Caco-2 (cell line): ENCODE data around the gene MRPS10. TPM values are rescaled to one million over a fixed set of nuclear protein-coding genes. Genes with fewer than 3 reads are reported as not detected.

ENCODE experiments used
- BruUV-seq: library from RNA; stranded (reverse); fragments of 400-500 nt; replicated peaks from 2 replicates; lab custom pipeline; 2021; lab: Mats Ljungman, UMichigan
- CTCF ChIA-PET: fragments of 300-600 bp; sonication (Branson Sonifier 250); formaldehyde crosslinking; loops from one replicate; lab custom pipeline; 2022; ENCODE audit warnings: antibody characterized with exemption; lab: Charles Lee
- POLR2A ChIA-PET: fragments of 300-600 bp; sonication (Branson Sonifier 250); formaldehyde crosslinking; loops from one replicate; lab custom pipeline; 2022; ENCODE audit warnings: antibody characterized with exemption; lab: Charles Lee
- DNase-seq, 2 experiments: peaks; one replicate each; pipeline versions ENCODE4 v3.0.0 to v3.0.0-alpha.2; 2020 to 2022
- H3K27me3 ChIP-seq: replicated peaks from 2 replicates; pipeline ENCODE4 v1.6.0; 2011; ENCODE audit warnings: low read length; ENCODE audit not compliant: control insufficient read depth, insufficient read depth
- H3K36me3 ChIP-seq: 2 replicates; pipeline ENCODE4 v1.5.1; 2011; ENCODE audit warnings: low read length; ENCODE audit not compliant: control insufficient read depth, insufficient read depth
- H3K4me1 ChIP-seq: fragments of 250-450 bp; sonication (Bioruptor Pico); 2 replicates; pipeline ENCODE4 v1.5.1; 2020; ENCODE audit warnings: mild to moderate bottlenecking
- H3K4me3 ChIP-seq: 2 replicates; pipeline ENCODE4 v1.5.1; 2011; ENCODE audit warnings: low read depth, mild to moderate bottlenecking, control low read depth, low read length
- H3K9me3 ChIP-seq: fragments of 250-450 bp; sonication (Bioruptor Pico); 2 replicates; pipeline ENCODE4 v1.5.1; 2020; ENCODE audit warnings: mild to moderate bottlenecking, moderate library complexity
- H3K27ac Mint-ChIP-seq: one replicate; pipeline ENCODE4 v1.8.0; 2022; ENCODE audit warnings: mixed read lengths; ENCODE audit not compliant: unreplicated experiment
- H3K27me3 Mint-ChIP-seq: one replicate; pipeline ENCODE4 v1.8.0; 2022; ENCODE audit warnings: mixed read lengths; ENCODE audit not compliant: insufficient read depth, unreplicated experiment
- H3K36me3 Mint-ChIP-seq: one replicate; pipeline ENCODE4 v1.8.0; 2022; ENCODE audit warnings: mild to moderate bottlenecking, mixed read lengths; ENCODE audit not compliant: insufficient read depth, unreplicated experiment
- H3K4me1 Mint-ChIP-seq: one replicate; pipeline ENCODE4 v1.8.0; 2022; ENCODE audit warnings: low read depth, mixed read lengths; ENCODE audit not compliant: unreplicated experiment
- H3K4me3 Mint-ChIP-seq: one replicate; pipeline ENCODE4 v1.8.0; 2022; ENCODE audit warnings: mild to moderate bottlenecking, moderate library complexity, mixed read lengths; ENCODE audit not compliant: unreplicated experiment
- H3K9me3 Mint-ChIP-seq: one replicate; pipeline ENCODE4 v1.8.0; 2022; ENCODE audit warnings: mixed read lengths; ENCODE audit not compliant: unreplicated experiment
- intact Hi-C: fragments of 100-400 bp; cut with micrococcal nuclease; formaldehyde crosslinking; loops from one replicate; pipeline ENCODE4 v1.10.0; 2022; ENCODE audit not compliant: unreplicated experiment
- total RNA-seq: library from RNA; stranded (reverse); gene quantifications from 2 replicates; pipeline ENCODE4 v1.2.3, GENCODE V29; 2022
- TF ChIP-seq, protein P1 (sequence below), 2 experiments: fragments of 200-600 bp in 1 of 2; IDR thresholded peaks; 1 replicate in 1 of 2; 2 replicates in 1 of 2; pipeline versions ENCODE4 v1.5.1 to v1.8.0; 2011 to 2022; ENCODE audit warnings: antibody characterized with exemption in 1 of 2, control low read depth in 1 of 2, inconsistent platforms in 1 of 2, low read depth in 1 of 2, low read length in 1 of 2, mild to moderate bottlenecking in 1 of 2, moderate library complexity in 1 of 2; ENCODE audit not compliant: insufficient read depth in 1 of 2, severe bottlenecking in 1 of 2, unreplicated experiment in 1 of 2

Gene MRPS10
- total RNA-seq, 1 experiment from 2014 or later = 38.6 TPM

DNA sequence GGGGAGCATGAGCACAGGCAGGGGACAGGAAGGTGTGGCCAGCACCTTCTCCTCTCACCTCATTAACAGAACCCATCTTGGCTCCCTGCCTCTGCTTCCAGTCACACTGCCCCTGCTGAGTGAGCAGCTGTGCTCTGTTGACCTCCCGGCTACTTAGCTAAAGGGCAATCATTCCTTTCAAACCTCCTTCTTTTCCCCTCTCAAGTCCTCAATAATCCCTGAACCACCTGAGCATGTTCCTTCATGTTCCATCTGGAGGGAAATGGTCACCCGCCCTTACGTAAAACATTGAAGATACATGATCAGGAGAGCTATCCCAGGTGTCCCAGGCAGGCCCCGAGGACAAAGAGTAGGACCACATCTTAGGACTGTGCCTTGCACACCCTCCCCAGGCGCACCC lies 21.7 kb upstream of the MRPS10 start:
- H3K9me3 ChIP-seq = no peaks in the 10 kb centered on the region
- Mint-ChIP-seq H3K27ac (no peak overlapping the region), H3K4me1 (peaks cover 25% of the 10 kb centered on the region), H3K9me3 (no peaks in the 10 kb centered on the region), H3K36me3 (no peaks in the 10 kb centered on the region), H3K27me3 (no peaks in the 10 kb centered on the region), H3K4me3 (no peak overlapping the region)
- H3K27me3 ChIP-seq = no peaks in the 10 kb centered on the region
- no peak for DNase-seq
- no TSS peak for BruUV-seq
- H3K4me3 ChIP-seq = no peak overlapping the region
- CTCF ChIA-PET = no interaction called here
- POLR2A ChIA-PET = no interaction called here
- intact Hi-C loops = no loop called here
- H3K36me3 ChIP-seq = no peaks in the 10 kb centered on the region
- H3K4me1 ChIP-seq = no peaks in the 10 kb centered on the region
- TF ChIP-seq, protein P1, sequence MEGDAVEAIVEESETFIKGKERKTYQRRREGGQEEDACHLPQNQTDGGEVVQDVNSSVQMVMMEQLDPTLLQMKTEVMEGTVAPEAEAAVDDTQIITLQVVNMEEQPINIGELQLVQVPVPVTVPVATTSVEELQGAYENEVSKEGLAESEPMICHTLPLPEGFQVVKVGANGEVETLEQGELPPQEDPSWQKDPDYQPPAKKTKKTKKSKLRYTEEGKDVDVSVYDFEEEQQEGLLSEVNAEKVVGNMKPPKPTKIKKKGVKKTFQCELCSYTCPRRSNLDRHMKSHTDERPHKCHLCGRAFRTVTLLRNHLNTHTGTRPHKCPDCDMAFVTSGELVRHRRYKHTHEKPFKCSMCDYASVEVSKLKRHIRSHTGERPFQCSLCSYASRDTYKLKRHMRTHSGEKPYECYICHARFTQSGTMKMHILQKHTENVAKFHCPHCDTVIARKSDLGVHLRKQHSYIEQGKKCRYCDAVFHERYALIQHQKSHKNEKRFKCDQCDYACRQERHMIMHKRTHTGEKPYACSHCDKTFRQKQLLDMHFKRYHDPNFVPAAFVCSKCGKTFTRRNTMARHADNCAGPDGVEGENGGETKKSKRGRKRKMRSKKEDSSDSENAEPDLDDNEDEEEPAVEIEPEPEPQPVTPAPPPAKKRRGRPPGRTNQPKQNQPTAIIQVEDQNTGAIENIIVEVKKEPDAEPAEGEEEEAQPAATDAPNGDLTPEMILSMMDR (IDR thresholded peaks at IDR 0.05; ENCODE audit: insufficient read depth in 1 of 2, low read depth in 1 of 2, low read length in 1 of 2, severe bottlenecking in 1 of 2, unreplicated experiment in 1 of 2) = no peak

DNA sequence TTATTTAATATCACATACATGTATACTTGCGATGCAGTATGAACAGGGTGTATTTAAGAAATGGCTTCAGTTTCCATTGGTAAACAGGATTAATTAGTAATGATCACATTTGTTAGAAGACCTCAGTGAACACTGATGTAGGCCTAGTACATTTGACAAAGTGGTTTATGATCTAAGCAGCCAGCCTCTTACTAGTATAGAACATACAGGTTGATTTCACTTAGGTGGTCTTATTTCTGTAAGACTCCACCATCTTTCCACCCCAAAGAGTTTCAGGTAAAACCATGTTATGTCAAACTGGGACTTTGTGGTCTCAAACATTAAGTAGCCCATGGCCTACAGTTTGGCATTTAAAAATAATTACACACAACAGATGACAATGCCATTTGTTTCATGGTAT lies 20.2 kb upstream of the MRPS10 start:
- no peaks in the 10 kb centered on the region for H3K9me3 Mint-ChIP-seq
- ChIA-PET CTCF (no interaction called here), POLR2A (no interaction called here)
- intact Hi-C loops = no loop called here
- Histone ChIP-seq H3K9me3 (no peaks in the 10 kb centered on the region), H3K4me1 (no peaks in the 10 kb centered on the region), H3K27me3 (no peaks in the 10 kb centered on the region), H3K4me3 (no peak overlapping the region), H3K36me3 (no peaks in the 10 kb centered on the region)
- peaks cover 25% of the 10 kb centered on the region for H3K4me1 Mint-ChIP-seq
- no peak overlapping the region for H3K27ac Mint-ChIP-seq
- no peaks in the 10 kb centered on the region for H3K36me3 Mint-ChIP-seq
- TF ChIP-seq, protein P1 (IDR thresholded peaks at IDR 0.05; ENCODE audit: insufficient read depth in 1 of 2, low read depth in 1 of 2, low read length in 1 of 2, severe bottlenecking in 1 of 2, unreplicated experiment in 1 of 2) = no peak
- no peaks in the 10 kb centered on the region for H3K27me3 Mint-ChIP-seq
- no peak for DNase-seq
- BruUV-seq = no TSS peak
- no peak overlapping the region for H3K4me3 Mint-ChIP-seq

DNA sequence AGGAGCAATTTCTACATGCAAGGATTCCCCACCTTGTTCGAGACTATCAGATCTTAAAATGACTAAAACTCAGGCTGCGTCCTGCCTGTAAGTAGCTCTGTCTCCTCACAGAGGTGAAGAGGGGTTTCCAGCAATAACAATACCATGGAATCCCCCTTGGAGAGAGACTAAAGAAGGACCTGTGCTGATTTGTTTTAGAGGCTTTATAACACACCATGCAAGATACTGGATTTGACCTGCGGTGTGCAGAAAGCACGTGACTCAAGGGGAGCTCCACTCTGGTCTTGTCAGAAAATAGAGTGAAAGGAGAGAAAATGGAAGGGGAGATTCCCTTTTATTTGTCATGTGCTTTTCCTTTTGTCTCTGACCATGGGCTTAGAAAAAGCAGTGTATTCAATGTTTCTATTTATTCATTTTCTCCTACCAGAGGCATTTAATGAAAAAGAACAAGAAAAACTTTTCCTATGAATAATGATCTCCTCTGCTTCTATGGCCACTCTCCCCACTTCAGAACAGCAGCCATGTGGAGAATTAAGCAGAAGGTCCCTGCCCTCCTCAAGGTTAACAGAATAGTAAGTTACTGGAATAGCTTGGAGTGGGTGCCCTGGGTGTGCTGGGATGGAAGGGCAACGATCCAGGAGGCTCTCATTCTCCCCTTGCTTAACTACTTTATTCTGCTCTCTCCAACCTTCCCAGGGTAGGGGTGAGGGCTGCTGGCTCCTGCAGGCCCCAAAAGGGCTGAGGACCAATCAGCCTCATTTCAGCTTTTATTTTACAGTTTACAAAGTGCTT lies 19.2 kb upstream of the MRPS10 start:
- H3K4me1 ChIP-seq = no peaks in the 10 kb centered on the region
- Mint-ChIP-seq H3K9me3 (no peaks in the 10 kb centered on the region), H3K27me3 (no peaks in the 10 kb centered on the region), H3K36me3 (no peaks in the 10 kb centered on the region), H3K27ac (no peak overlapping the region), H3K4me3 (no peak overlapping the region), H3K4me1 (peaks cover 25% of the 10 kb centered on the region)
- POLR2A ChIA-PET = no interaction called here
- no peak overlapping the region for H3K4me3 ChIP-seq
- intact Hi-C loops = no loop called here
- CTCF ChIA-PET = interaction anchor here (0.5 kb wide), 1 partner anchor 55 kb away, joined by 5 read pairs; no protein-coding TSS in a partner anchor
- no peaks in the 10 kb centered on the region for H3K9me3 ChIP-seq
- no peaks in the 10 kb centered on the region for H3K27me3 ChIP-seq
- no peaks in the 10 kb centered on the region for H3K36me3 ChIP-seq
- TF ChIP-seq, protein P1 (IDR thresholded peaks at IDR 0.05; ENCODE audit: insufficient read depth in 1 of 2, low read depth in 1 of 2, low read length in 1 of 2, severe bottlenecking in 1 of 2, unreplicated experiment in 1 of 2) = no peak
- BruUV-seq = no TSS peak
- no peak for DNase-seq
